ENCODE measurements around the gene CLEC7A.

DNA sequence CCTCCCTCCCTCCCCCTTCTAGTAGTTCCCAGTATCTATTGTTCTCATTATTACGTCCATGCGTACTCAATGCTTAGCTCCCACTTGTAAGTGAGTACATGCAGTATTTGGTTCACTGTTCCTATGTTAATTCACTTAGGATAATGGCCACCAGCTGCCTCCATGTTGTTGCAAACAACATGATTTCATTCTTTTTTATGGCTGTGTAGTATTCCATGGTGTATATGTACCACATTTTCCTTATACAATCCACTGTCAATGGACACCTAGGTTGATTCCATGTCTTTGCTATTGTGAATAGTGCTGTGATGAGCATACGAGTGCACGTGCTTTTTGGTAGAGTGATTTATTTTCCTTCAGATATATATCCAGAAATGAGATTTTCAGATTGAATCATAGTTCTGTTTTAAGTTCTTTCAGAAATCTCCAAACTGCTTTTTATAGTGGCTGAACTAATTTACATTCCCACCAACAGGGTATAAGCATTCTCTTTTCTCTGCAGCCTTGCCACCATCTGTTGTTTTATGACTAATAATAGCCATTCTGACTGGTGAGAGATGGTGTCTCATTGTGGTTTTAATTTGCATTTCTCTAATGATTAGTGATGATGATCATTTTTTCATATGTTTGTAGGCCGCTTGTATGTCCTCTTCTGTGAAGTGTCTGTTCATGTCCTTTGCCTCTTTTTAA, 17.9 kb upstream of the CLEC7A start:
- TF ChIP-seq, protein P1, sequence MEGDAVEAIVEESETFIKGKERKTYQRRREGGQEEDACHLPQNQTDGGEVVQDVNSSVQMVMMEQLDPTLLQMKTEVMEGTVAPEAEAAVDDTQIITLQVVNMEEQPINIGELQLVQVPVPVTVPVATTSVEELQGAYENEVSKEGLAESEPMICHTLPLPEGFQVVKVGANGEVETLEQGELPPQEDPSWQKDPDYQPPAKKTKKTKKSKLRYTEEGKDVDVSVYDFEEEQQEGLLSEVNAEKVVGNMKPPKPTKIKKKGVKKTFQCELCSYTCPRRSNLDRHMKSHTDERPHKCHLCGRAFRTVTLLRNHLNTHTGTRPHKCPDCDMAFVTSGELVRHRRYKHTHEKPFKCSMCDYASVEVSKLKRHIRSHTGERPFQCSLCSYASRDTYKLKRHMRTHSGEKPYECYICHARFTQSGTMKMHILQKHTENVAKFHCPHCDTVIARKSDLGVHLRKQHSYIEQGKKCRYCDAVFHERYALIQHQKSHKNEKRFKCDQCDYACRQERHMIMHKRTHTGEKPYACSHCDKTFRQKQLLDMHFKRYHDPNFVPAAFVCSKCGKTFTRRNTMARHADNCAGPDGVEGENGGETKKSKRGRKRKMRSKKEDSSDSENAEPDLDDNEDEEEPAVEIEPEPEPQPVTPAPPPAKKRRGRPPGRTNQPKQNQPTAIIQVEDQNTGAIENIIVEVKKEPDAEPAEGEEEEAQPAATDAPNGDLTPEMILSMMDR (IDR thresholded peaks at IDR 0.05) = no peak
- TF ChIP-seq TCF7L2 (IDR thresholded peaks at IDR 0.05; ENCODE audit: low read depth, low read length) = no peak
- no peak for TF ChIP-seq POLR2AphosphoS5 (IDR thresholded peaks at IDR 0.05; ENCODE audit: low read depth, low read length)
- TF ChIP-seq, protein P2, sequence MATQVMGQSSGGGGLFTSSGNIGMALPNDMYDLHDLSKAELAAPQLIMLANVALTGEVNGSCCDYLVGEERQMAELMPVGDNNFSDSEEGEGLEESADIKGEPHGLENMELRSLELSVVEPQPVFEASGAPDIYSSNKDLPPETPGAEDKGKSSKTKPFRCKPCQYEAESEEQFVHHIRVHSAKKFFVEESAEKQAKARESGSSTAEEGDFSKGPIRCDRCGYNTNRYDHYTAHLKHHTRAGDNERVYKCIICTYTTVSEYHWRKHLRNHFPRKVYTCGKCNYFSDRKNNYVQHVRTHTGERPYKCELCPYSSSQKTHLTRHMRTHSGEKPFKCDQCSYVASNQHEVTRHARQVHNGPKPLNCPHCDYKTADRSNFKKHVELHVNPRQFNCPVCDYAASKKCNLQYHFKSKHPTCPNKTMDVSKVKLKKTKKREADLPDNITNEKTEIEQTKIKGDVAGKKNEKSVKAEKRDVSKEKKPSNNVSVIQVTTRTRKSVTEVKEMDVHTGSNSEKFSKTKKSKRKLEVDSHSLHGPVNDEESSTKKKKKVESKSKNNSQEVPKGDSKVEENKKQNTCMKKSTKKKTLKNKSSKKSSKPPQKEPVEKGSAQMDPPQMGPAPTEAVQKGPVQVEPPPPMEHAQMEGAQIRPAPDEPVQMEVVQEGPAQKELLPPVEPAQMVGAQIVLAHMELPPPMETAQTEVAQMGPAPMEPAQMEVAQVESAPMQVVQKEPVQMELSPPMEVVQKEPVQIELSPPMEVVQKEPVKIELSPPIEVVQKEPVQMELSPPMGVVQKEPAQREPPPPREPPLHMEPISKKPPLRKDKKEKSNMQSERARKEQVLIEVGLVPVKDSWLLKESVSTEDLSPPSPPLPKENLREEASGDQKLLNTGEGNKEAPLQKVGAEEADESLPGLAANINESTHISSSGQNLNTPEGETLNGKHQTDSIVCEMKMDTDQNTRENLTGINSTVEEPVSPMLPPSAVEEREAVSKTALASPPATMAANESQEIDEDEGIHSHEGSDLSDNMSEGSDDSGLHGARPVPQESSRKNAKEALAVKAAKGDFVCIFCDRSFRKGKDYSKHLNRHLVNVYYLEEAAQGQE (IDR thresholded peaks at IDR 0.05; ENCODE audit: insufficient read depth in 1 of 2, low read depth in 2 of 2, low read length in 1 of 2) = no peak

All from Panc1 (cell line).